Gastroesophageal sphincter (tissue), 4 donors: ENCODE results near the gene LMNTD2. TPM values are rescaled to one million over a fixed set of nuclear protein-coding genes. Genes with fewer than 3 reads are reported as not detected.

Source experiments
- ATAC-seq: fragments of 150-250 bp; one replicate; pipeline ENCODE4 v1.9.1; 2016; ENCODE audit warnings: mild to moderate bottlenecking, moderate library complexity
- H3K27ac ChIP-seq, 4 donors: fragments of 200-600 bp; sonication (generic) in 3 of 4; 1 replicate in 3 of 4; 2 replicates in 1 of 4; pipeline ENCODE4 v1.5.1; 2016 to 2019
- H3K27me3 ChIP-seq: fragments of 200-600 bp; sonication (generic); one replicate; pipeline ENCODE4 v1.5.1; 2019
- H3K36me3 ChIP-seq, 2 donors: fragments of 200-600 bp; sonication (generic); one replicate each; pipeline ENCODE4 v1.5.1; 2019; ENCODE audit warnings: control low read depth in 1 of 2
- H3K4me1 ChIP-seq, 3 donors: fragments of 200-600 bp; sonication (generic); 1 replicate in 2 of 3; 2 replicates in 1 of 3; pipeline ENCODE4 v1.5.1; 2016 to 2019; ENCODE audit warnings: control low read depth in 2 of 3
- H3K4me3 ChIP-seq, 2 donors: fragments of 200-600 bp; sonication (generic); one replicate each; pipeline ENCODE4 v1.5.1; 2019; ENCODE audit warnings: mild to moderate bottlenecking in 1 of 2, moderate library complexity in 1 of 2
- H3K9me3 ChIP-seq, 3 donors: fragments of 200-600 bp; sonication (generic); one replicate each; pipeline ENCODE4 v1.5.1; 2017 to 2019; ENCODE audit warnings: control low read depth in 2 of 3
- EP300 ChIP-seq: sonication (generic); formaldehyde crosslinking; IDR thresholded peaks from one replicate; pipeline ENCODE4 v1.6.1; 2017; ENCODE audit warnings: antibody characterized with exemption, mild to moderate bottlenecking
- POLR2A ChIP-seq, 2 donors: fragments of 450-650 bp; IDR thresholded peaks; one replicate each; pipeline ENCODE4 v1.6.1; 2017; ENCODE audit warnings: antibody characterized with exemption in 2 of 2, mild to moderate bottlenecking in 2 of 2, moderate library complexity in 1 of 2
- POLR2AphosphoS5 ChIP-seq: sonication (generic); formaldehyde crosslinking; IDR thresholded peaks from one replicate; pipeline ENCODE4 v1.6.1; 2017; ENCODE audit warnings: antibody characterized with exemption
- WGBS, 2 donors: methylation state at CpG; one replicate each; pipeline ENCODE4 v1.1.5; 2018; ENCODE audit warnings: low coverage in 1 of 2; 5-methylcytosine and 5-hydroxymethylcytosine counted together
- total RNA-seq, 4 donors: library from RNA; depleted of rRNA; stranded (reverse); fragments of >200 nt; gene quantifications; one replicate each; pipeline ENCODE4 v1.1.0, GENCODE V29; 2016
- TF ChIP-seq, protein P1 (sequence below), 4 experiments: fragments of 200-600 bp in 2 of 4; fragments of 450-650 bp in 2 of 4; sonication (generic) in 1 of 4; IDR thresholded peaks; one replicate each; pipeline ENCODE4 v1.5.1; 2017 to 2019; ENCODE audit warnings: antibody characterized with exemption in 4 of 4, mild to moderate bottlenecking in 2 of 4, moderate library complexity in 2 of 4

The LMNTD2 gene
- total RNA-seq, 4 donors from 2014 or later: 0.81 to 2.1 (median 1.1) TPM

DNA sequence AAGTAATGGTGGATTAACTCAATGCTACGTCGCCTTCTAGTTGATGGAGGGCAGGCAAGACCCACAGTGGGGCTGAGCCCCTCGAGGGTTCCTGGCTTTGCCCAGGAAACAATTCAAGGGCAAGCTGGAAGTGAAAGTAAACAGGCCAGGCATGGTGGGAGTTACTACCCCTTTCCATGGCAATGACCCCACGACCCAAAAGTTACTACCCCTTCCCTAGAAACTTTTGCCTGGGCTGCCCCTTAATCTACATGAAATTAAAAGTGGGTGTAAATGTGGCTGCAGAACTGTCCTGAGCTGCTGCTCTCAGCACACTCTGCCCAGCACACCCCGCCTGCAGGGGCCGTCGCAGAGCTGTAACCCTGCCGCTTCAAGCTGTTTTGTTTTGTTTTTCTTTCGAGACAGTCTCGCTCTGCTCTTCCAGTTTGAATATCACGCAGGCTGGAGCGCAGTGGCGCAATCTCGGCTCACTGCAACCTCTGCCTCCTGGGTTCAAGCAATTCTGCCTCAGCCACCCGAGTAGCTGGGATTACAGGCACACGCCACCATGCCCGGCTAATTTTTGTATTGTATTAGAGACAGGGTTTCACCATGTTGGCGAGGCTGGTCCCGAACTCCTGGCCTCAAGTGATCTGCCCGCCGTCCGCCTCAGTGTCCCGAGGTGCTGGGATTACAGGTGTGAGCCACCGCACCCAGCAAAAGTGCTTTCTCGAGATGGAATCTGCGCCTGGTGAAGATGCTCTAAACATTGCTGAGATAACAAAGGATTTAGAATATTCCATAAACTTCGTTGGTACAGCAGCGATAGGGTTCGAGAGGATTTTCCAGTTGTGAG, 47.6 kb downstream of the LMNTD2 start:
- Histone ChIP-seq H3K27ac (no peak overlapping the region), H3K4me1 (peaks cover 0 to 16% (median 3%) of the 10 kb centered on the region in 3 donors), H3K4me3 (no peak overlapping the region), H3K27me3 (no peaks in the 10 kb centered on the region), H3K9me3 (peaks cover 0 to 9% (median 0%) of the 10 kb centered on the region in 3 donors), H3K36me3 (peaks cover 0 to 62% of the 10 kb centered on the region in 2 donors)
- TF ChIP-seq EP300: no peak
- TF ChIP-seq, protein P1, sequence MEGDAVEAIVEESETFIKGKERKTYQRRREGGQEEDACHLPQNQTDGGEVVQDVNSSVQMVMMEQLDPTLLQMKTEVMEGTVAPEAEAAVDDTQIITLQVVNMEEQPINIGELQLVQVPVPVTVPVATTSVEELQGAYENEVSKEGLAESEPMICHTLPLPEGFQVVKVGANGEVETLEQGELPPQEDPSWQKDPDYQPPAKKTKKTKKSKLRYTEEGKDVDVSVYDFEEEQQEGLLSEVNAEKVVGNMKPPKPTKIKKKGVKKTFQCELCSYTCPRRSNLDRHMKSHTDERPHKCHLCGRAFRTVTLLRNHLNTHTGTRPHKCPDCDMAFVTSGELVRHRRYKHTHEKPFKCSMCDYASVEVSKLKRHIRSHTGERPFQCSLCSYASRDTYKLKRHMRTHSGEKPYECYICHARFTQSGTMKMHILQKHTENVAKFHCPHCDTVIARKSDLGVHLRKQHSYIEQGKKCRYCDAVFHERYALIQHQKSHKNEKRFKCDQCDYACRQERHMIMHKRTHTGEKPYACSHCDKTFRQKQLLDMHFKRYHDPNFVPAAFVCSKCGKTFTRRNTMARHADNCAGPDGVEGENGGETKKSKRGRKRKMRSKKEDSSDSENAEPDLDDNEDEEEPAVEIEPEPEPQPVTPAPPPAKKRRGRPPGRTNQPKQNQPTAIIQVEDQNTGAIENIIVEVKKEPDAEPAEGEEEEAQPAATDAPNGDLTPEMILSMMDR (IDR thresholded peaks at IDR 0.05): no peak
- TF ChIP-seq POLR2A (IDR thresholded peaks at IDR 0.05): no peak
- no peak for TF ChIP-seq POLR2AphosphoS5
- no peak for ATAC-seq
- WGBS, 2 donors: 85 to 95% methylated on average over 7 to 10 of the region's 29 CpGs

DNA sequence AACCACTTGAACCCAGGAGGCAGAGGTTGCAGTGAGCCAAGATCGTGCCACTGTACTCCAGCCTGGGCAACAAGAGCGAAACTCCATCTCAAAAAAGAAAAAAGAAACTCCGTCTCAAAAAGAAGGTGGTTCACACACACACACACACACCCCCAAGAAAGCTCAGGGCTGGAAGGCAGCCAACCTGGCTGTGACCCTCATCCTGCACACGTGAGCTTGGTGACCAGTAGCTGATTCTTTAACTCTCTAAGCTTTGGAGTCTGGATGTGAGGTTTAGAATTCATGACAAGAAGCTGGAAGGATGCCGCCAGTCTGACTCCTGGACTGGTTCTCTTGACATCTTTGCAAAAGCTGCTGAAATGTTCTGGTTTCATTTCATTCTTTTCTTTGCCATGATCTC, 51.6 kb downstream of the LMNTD2 start:
- 78 to 87% methylated on average over 5 of the region's 5 CpGs for WGBS, 2 donors
- no peak for ATAC-seq
- Histone ChIP-seq H3K27ac (no peak overlapping the region), H3K4me1 (peaks cover 0 to 44% (median 17%) of the 10 kb centered on the region in 3 donors), H3K27me3 (no peaks in the 10 kb centered on the region), H3K4me3 (no peak overlapping the region), H3K9me3 (no peaks in the 10 kb centered on the region), H3K36me3 (peaks cover 0 to 52% of the 10 kb centered on the region in 2 donors)
- TF ChIP-seq POLR2A (IDR thresholded peaks at IDR 0.05) (no peak), POLR2AphosphoS5 (no peak), EP300 (no peak)
- TF ChIP-seq, protein P1 (IDR thresholded peaks at IDR 0.05): no peak

DNA sequence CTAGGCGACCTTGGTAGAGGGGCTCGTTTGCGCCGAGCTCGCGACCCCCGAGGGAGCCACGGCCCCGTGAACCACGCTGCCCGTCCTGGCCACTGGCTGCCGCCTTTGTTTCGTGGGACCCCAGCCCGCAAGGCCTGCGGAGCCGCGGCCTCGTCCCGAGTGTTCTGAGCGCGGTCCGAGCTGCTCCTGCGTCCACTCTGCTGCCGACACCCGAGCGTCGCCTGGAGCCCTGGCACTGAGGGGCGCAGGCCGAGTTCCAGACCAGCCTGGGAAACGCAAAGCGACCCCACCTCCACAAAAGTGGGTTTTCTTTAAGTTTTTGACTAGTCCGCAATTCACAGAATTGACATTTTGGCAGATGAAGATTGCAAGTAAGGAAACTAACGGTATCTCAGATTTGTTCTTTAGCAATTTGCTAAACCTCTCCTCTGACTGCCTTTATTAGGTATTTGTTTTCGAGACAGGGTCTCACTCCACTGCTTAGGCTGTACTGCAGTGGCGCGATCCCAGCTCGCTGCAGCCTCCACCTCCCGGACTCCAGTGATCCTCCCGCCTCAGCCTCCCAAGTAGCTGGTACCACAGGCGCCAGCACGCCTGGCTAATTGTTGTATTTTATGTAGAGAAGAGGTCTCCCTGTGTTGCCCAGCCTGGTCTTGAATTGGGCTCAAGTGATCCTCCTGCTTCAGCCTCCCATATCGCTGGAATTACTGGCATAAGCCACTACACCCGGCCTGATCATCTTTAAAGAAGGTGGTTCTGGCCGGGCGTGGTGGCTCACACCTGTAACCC, 52.6 kb downstream of the LMNTD2 start:
- peaks cover 0 to 41% of the 10 kb centered on the region in 2 donors for H3K36me3 ChIP-seq

DNA sequence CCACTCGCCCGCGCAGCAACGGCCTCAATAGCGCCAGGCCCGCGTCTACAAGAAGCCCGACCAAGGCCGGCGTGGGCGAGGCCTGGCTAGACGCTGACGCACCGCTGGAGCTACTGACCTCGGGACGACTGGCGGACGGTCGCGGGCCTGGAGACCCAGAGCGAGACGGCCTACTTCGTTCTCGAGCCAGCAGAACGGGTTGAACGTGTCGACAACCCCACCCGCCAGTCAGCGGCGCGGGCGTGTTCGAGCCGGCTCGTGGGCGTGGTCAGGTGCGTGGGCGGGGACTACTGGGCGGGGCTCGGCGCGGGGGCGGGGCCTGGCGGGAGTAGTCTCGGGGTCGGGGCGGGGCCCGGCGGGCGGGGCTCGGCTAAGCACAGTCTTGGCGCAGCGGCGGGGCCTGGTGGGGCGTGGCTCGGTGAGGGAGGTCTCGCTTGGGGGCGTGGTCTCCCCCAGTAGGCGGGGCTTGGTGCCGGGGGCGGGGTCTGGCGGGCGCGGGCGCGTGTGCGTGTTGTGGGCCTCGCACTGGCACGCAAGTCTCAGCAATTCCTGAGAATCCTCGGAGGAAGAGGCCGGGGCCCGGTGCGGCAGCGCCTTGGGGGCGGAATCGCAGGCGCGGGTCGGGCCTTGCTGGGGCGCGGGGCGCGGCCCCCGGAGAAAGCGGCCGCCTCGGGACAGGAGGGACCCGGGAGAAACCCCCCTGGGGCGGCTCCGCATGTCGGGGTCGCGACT, 53.4 kb downstream of the LMNTD2 start, which contains the start of gene RNH1:
Gene RNH1 (minus strand): TSS at position 248 of the 732 bp plus-strand sequence. CDS start 5,080 bp downstream, outside the sequence.
- peak; percentile 28 for TF ChIP-seq POLR2AphosphoS5
- TF ChIP-seq, protein P1 (IDR thresholded peaks at IDR 0.05): peak in 1 of 4 experiments; percentile 19
- TF ChIP-seq EP300: no peak
- peak; percentile 54 to 62 for TF ChIP-seq POLR2A (IDR thresholded peaks at IDR 0.05)
- ATAC-seq: peak; percentile 83
- Histone ChIP-seq H3K4me3 (peak within 1 kb of the TSS; percentile 71 to 95), H3K9me3 (no peaks in the 10 kb centered on the region), H3K36me3 (peaks cover 0 to 36% of the 10 kb centered on the region in 2 donors), H3K27ac (peak within 1 kb of the TSS; percentile 82 to 99 (median 98)), H3K4me1 (peaks cover 0 to 62% (median 28%) of the 10 kb centered on the region in 3 donors), H3K27me3 (no peaks in the 10 kb centered on the region)
- WGBS, 2 donors: no CpG with 5 or more reads among the region's 93 CpGs

More for the DNA sequence above, 52.6 kb downstream of the LMNTD2 start:
- peak overlapping the region; percentile 71 to 95 for H3K4me3 ChIP-seq
- H3K27me3 ChIP-seq: no peaks in the 10 kb centered on the region
- TF ChIP-seq, protein P1 (IDR thresholded peaks at IDR 0.05): no peak
- TF ChIP-seq POLR2A (IDR thresholded peaks at IDR 0.05) (no peak), EP300 (no peak), POLR2AphosphoS5 (no peak)
- H3K4me1 ChIP-seq: peaks cover 0 to 54% (median 24%) of the 10 kb centered on the region in 3 donors
- peak overlapping the region; percentile 75 to 99 (median 98) for H3K27ac ChIP-seq
- no peaks in the 10 kb centered on the region for H3K9me3 ChIP-seq
- WGBS, 2 donors: 71 to 83% methylated on average over 4 to 6 of the region's 45 CpGs
- ATAC-seq: no peak
